ENCODE results near the gene PRKN.

Gene PRKN

DNA sequence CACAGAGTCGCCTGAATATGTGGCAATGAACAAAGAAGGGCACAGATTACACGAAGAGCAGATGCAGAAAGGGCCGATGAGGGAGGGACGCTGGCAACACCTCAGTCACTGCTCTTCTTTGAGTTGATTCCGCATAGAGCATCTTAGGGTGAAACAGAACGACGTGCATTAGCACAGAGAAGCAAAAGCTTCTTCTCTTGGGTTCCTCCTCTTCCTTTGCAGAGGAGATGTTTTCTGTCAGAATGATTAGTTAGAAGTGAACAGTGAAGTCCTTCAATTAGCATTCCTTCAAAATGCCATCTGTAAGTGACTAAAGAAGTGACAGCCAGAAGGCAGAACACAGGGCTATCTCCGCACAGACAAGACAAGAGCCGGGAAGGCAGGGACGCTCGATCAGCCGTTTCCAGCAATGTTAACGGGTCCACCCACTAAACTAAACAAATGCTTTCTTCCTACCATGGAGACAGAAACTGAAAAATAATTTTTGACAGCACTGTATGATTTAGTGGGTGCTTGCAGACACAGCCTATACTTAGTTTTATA is 1233.9 kb downstream of the PRKN start:
- no peak for DNase-seq (ENCODE audit: low read depth in 2 of 2)

DNA sequence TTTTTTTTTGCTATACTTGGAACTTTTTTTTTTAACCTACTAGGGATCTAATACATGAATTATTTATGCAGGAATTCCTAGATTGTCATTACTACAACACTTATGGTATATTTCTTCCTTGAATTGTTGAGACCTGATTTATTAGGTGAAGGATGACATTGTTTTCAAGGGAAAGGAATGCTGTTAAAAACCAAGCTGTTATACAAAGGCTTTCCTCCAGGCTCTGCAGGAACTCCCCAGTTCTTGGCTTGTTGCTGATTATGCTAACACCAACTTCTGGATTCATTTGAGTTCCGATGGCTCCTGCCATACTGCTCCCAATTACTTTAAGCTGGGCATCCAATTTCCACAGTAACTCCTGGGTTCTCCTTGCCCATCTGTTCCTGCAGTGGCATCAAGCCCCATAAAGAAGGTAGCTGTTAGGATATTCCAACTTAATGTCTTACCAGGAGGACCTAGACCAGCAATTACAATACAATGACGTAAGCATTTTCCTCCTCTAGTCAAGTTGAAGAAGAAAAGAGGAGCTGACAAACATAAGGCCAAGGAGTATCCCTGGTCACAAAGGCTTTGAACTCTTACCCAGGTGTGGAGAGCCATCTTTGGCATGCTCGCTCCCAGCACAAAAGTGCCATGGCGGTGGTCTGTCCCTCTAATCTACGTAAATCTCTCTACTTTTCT is 1237.8 kb downstream of the PRKN start:
- DNase-seq (ENCODE audit: low read depth in 2 of 2), result no peak

DNA sequence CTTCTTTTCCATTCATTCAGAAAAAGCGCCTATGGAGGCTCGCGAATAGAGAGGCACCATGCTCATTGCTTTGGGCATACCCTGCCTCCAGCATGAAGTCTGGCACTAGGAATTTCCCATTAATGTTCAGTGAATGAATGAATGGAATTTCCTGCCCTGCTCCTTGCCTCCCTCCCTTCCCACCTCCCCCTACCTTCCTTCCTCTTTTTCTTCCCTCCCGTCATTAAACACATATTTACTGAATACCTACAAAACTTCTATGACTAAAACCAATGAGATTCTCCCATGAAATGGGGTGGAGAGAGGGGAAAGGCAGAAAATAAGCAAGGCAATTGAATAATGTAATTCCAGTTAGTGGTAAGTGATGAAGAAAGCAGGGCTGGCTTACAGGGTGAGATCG is 1239.9 kb downstream of the PRKN start:
- DNase-seq (ENCODE audit: low read depth in 2 of 2), result no peak

DNA sequence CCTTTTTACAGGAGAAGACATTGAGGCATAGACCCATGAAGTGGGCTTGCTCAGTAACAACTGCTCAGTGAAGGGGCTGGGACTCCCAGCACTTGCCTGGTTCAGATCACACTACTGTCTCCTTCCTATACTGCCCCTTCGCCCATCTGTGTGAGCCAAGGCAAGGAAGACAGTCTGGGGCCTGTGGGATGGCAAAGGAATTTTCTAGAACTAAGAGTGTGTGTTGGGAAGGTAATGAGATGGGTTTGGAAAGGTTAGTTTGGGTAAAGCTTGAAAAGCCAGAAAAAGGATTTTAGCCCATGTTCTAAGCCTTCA is 1240.4 kb downstream of the PRKN start:
- DNase-seq (ENCODE audit: low read depth in 2 of 2), result no peak

DNA sequence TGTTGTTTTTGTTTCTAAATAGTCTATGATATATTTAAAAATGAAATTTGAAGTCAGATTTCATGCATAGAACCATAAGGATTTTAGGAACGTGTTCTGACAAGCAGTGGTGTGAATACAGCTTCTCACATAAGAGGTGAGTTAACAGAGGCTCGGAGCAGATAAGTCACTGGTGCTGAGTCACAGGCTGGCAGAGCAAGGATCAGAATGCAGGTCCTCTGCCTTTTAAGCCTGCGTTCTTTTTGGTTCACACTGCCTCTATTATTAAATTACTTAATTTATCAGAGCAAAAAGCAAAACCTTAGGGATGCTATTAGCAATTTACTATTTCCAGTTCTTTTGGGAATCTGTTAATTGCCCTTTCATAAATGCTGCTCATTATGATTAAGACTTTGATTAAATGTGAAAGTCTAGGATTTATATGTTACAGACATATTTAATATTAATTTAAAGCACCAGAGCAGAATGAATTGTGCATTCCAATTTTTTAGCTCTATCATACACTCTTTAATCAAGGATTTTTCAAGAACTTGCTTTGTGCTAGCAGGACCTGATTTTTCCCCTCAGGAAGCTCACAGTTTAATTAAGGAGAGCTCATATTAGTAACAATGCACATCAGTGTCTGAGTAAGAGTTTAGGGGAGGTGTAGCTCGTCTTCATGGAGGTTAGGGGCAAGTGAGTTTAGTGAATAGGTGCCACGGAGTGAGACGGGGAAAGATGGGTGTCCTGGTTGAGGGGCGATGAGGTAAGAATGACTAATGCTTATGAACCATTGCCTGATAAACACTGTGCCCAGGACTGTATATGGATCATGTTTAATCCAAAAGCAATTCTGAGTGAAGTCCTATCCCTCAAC is 1241.0 kb downstream of the PRKN start:
- DNase-seq (ENCODE audit: low read depth in 2 of 2), result no peak

DNA sequence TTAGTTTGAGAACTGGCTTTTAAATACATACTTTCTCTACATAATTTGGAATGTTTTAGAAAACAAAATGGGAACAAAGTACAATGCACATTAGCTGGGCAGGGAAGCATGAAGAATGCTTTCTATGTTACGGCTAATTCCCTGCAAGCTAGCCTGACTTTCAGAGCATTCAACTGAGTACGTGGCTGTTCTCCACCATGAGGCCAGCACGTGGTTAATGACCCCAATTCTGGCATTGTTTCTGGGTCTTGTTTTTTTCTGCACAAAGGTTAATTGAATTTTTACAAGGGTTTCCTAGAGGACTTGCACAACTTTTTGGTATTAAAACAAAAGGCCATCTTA is 1245.1 kb downstream of the PRKN start:
- DNase-seq (ENCODE audit: low read depth in 2 of 2), result no peak

DNA sequence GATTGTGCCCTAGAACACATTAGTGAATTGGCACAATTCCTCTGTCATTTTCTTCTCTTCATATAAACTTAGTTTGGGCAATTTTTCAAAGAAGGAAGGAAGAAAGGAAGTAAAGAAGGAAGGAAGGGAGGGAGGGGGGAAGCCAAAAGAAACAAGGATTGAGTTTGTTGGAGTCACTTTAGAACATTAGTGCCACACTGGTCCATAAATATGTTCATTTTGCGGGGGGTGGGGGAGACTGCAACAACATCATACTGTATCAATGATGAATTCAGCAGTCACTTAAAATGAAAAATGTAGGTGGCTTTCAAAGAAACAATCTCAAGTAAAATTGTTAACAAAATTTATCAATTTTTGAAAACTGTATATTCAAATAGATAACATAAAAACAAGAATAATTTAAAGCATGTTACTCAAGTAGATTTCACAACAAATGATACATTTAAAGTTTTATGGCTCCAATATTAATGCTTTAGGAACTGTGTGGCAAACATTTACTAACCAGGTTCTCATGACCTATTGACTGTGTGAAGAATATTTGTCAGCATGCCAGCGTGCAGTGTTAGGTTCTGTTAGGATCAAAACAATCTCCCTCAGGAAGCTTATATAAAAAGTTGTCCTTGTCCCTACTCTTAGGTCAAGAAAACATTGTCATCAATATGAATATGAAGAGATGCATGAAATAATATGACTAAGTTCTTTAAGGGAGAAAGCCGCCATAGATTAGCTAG is 1245.6 kb downstream of the PRKN start:
- DNase-seq (ENCODE audit: low read depth in 2 of 2), result no peak

DNA sequence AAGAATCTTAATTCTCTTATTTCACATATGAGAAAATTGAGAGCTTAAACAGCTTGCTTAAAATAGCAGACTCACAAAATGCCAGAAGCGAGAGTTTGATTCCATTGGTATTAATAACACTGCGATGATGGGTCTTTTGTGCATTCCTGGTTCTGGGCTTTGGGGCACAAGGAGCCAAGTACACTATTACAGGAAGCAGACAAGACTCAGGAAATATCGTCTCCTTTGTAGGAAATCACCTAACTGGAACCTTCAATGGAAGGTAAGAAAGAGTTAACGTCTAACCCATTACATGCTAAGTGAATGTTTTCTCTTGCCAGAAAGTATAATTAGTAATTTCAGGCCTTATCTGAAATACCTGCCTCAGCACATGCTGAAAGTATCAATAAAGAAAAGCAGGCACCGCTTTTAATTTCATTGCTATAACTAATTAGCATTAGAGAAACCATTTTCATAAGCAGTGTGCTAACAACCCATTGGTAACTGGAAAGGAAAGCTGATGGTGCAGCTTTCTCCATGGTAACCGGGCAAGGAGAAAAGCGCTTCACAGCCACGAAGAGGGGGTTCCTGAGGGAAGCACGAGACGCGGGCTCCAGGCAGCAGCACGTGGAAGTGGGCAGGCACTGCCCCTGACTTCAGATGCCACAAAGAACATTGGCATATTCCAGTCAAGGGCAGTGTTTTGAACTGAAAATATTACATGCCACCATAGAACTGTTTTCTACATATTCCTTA is 1247.0 kb downstream of the PRKN start:
- DNase-seq (ENCODE audit: low read depth in 2 of 2), result no peak

DNA sequence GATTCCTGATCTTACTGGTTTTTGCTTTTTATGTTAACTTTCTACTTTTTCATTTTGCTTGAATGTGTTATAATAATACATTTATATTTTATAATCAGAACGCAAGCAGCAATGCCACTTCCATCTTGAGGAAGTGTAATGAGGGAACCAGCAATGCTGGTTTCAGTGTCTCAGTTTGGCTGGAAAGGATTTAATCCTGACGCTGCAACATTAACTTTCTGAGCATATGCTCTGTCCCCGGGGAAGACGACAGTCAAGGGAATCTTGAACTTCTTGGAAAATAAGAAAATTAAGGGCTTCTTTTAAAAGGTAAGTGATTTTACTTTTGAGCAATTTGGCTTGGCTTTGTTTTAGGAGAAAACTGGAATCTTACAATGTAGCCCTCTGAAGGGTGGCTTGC is 1248.2 kb downstream of the PRKN start:
- no peak for DNase-seq (ENCODE audit: low read depth in 2 of 2)

DNA sequence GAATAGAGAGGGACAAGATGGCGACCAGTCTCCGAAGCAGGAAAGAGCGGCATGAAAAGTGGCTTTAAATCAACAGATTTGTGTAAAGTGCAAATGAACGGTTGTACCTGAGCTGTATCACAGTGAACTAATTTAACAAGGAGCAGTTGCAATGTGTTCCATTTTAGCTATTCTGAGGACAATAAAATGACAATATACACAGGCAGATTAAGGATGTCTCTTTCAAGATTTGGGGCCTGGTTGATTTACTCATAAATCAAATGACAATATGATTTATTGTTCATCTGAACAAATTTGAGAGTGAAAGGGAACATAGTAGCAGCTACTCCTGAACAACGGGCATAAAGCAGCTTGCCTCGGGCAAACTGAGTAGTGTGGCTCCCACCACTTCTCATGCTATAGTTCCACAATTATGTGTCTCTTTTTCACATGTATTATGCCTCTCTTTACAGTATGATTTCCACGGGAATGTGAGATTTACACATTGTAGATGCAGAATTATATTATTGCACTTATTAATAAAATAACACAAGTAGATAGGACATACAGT is 1249.6 kb downstream of the PRKN start:
- no peak for DNase-seq (ENCODE audit: low read depth in 2 of 2)

DNA sequence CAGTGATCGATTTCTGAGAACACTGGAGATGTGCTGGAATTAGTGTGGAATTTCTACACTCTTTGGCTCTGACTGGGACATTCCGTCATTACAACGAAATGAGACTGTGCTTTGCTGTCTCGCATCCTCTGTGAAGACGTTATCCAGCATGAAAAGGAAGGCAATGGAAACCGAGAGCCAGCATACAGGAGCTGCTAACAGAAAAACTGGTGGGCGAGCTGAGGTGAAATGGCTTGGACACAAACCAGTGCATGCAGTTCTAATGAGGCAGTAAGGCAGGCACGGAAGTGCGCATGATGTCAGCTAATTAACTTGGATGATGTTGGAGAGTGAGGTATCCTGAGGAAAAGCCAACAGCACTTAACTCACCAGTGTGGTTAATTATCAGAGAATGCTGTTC is 1250.9 kb downstream of the PRKN start:
- no peak for DNase-seq (ENCODE audit: low read depth in 2 of 2)

DNA sequence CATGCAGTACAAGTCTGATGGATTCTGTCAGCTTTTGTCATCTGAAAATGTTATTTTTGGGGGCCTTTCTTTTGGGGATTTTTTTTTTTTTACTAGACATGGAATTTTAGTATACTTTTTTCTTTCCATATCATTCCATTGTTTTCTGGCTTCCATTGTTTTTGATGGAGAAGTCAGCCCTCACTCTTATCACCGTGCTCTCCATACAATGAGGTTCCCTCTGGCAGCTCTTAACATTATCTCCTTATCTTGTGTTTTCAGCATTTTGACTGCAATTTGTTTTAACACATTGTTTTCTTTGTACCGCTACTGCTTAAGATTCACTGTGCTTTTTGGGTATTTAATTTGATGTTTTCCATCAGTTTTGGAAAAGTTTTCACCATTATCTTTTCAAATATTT is 1262.2 kb downstream of the PRKN start:
- DNase-seq (ENCODE audit: low read depth in 2 of 2), result no peak

DNA sequence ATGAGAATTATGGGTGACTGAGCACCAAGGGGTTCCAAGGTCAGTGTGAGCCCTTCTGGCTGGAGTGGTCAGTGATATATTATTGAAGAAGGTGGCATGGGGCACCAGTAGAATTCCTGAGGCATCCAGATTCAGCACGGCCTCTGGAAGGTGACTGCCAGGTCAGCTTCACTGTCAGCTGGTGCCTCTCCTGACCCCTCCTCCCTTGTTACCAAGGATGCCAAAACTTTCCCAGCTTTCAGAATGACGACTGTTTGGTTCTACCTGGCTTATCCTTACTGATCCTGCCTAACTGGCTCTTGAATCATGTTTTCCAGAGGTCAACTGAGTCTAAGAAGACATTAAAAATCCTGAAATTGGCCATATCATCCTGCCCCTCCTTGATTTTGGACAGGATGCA is 1264.5 kb downstream of the PRKN start:
- no peak for DNase-seq (ENCODE audit: low read depth in 2 of 2)

DNA sequence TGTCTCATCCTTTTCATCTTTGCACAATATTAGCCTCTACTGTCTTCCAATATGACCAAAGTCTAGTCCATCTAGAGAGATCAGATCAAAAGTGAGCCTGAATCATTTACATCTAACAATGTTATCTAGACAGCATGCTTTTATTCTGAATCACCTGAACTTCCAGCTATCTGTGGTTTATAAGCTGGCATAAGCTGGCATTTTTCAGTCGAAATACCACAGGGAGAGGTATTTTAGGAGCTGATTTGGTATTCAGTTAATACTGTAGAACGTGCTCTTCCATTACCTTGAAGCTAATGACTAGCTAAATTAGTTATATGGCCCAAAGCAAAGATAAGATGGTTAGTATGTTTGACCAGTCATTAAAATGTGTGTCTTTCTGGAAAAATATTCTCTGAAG is 1265.4 kb downstream of the PRKN start:
- DNase-seq (ENCODE audit: low read depth in 2 of 2), result no peak

DNA sequence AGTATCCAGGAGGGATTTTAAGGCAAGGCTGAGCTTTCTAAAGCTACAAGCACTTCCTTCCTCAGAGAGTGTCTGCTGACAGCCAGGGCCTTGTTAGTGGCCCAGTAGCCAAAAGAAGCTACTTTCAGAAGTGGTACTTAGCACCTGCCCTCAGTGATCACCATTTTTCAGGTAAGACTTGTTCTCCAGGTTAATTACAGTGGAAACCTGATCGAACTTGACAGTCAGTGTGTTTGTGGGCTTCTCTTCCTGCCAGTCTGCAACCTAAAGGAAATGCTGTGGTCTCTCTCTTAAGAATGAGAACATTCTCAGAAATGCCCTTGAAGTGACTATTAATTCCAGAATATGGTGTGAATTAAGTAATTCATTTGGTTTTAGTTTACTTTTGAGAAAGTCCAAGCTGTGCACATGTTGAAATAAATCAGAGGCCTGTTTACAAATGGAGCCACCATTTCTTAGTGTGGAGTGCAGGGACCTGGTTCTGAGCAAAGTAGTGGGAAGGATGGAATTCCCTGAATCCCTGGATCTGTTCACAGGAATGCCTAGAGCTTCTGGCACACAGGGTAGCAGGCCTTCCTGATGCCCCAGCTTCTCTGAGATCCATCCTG is 1268.5 kb downstream of the PRKN start:
- DNase-seq (ENCODE audit: low read depth in 2 of 2), result no peak

DNA sequence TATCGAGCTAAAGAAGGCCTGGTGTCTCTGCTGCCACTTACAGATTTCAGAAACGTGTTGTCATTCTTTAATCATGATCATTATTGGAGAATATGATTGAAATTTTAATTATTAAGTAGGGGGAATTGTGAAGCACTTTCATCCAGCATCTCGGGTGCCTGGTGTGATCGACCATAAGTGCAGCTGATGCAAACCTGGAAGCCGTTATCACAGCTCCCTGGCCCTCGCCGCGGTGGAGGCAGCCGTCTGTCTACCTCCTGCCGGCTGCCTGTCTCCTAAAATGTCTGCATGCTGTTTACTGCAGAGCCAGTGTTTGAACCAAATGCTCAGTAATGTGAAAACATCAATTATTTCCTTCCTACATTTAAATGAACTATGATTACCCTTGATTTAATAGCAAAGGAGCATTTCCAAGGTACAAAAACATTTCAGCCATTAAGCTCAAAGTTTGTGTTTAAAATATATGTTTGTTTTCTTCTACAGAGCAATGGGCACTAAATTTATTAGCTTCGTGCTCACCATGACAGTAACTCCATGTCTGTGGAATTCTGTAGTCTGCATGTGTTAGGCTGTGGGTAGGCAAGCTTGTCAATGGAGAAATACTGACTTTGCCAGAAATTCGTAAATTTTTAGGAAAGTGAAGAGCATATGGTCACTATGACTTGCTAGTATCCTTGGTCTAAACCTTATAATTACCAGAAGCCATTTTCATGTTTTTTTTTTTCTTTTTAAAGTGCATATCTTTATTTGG is 1269.2 kb downstream of the PRKN start:
- no peak for DNase-seq (ENCODE audit: low read depth in 2 of 2)

DNA sequence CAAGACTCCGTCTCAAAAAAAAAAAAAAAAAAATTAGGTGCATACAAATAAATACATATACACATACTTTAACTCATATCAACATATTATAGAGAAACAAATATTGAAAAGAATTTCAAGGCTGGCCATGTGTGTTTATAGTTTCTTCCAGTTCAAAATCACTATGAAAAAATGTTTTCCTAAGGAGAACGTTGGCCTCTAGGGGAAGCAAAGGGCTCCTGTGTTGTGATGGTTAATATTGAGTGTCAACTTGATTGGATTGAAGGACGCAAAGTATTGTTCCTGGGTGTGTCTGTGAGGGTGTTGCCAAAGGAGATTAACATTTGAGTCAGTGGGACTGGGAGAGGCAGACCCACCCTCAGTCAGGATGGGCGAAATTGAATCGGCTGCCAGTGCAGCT is 1271.7 kb downstream of the PRKN start:
- DNase-seq (ENCODE audit: low read depth in 2 of 2), result no peak

DNA sequence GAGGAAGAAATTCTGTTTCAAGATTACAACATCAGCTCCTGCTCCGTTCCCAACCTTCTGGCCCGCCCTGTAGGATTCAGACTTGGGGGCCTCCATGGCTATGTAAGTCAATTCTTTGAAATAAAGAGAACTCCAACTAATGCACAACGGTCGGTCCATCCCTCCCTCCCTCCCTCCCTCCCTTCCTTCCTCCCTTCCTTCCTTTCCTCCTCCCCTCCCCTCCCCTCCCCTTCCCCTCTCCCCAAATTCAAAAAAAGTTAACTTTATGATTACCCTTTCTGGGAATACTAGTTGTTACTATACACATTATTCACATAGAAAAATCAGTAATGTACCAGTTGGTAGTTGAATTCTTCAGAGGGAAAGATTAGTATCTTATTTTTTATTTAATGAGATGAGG is 1274.0 kb downstream of the PRKN start:
- DNase-seq (ENCODE audit: low read depth in 2 of 2), result no peak

DNA sequence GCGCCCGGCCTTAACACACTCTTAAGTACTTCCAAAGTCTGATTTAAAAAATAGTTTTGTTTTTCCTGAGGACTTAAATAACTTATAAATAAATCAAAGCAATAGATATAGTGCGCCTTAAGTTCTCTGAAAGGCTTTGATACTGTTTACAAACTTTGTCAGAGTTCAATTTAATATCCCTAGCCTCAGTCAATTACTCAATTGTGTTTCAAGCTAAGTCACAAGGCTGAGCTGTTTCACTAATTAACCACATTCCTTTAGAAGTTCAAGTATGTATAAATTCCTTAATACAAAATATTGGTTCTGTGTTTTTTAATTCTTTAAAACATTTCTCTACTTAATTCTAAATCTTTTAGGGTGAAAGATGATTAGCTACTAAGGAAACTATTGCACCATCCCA is 1275.3 kb downstream of the PRKN start:
- no peak for DNase-seq (ENCODE audit: low read depth in 2 of 2)

DNA sequence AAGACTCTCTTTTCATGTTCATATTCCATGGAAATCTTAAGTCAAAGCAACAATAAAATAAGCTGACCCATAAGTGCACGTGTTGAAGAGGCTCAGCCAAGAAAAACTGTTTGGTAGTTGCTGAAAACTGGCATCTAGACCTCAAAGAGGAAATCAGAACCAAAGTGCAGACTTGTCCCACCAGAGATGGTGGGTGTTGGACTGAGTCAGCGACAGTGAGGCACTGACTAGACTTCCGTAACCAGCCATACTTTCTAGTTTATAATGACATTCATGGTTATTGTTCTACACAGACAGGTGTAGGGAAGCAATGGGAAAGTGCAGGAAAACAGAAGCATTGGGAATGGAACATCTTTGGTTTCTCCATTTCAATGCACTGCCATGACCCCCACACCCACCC is 1278.0 kb downstream of the PRKN start:
- no peak for DNase-seq (ENCODE audit: low read depth in 2 of 2)

DNA sequence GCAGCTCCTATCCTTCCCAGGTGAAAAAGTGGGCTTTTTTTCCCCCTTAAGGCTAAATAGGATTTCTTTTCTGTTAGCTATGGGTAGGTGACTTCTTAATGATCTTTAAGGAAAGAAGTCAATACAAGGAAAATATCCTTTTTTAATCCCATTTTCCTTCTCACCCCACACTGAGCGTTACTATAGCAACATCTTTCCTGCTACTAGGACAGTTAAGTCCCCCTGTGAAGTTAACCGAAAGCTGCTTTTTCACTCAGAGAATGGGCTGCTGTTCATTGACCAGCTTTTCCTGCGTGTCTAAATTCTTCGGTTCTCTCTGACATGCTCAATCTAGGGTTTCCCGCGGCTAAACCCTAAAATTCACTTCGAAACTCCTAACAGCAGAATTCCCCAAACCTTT is 1280.6 kb downstream of the PRKN start:
- DNase-seq (ENCODE audit: low read depth in 2 of 2), result no peak
